Activated CD8-positive, alpha-beta memory T cell treated with anti-CD3 and anti-CD28 coated beads for 24 hours (primary cell): ENCODE measurements around the gene LETM1.

Experiments used
- DNase-seq: peaks from one replicate; pipeline ENCODE4 v3.0.0-alpha.2; 2020

Gene LETM1

DNA sequence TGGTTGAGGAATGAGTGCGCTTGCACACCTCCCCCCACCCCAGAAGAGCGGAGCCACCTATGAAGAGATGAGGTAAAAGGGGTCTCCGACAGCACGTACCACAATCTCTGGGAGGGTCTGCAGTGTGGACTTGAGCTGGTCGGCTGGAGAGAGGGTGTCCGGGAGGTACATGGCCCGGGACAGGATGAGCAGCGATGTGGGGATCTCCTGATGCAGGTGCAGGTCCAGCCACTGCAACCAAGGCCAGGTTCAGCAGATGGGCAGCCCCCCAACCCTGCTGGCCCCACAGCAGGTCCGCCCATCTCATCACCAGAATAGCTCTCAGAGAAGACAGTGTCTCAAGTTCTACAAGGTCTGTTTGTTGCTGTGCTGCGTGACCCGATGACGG, 32.4 kb downstream of the LETM1 start:
- no peak for DNase-seq

DNA sequence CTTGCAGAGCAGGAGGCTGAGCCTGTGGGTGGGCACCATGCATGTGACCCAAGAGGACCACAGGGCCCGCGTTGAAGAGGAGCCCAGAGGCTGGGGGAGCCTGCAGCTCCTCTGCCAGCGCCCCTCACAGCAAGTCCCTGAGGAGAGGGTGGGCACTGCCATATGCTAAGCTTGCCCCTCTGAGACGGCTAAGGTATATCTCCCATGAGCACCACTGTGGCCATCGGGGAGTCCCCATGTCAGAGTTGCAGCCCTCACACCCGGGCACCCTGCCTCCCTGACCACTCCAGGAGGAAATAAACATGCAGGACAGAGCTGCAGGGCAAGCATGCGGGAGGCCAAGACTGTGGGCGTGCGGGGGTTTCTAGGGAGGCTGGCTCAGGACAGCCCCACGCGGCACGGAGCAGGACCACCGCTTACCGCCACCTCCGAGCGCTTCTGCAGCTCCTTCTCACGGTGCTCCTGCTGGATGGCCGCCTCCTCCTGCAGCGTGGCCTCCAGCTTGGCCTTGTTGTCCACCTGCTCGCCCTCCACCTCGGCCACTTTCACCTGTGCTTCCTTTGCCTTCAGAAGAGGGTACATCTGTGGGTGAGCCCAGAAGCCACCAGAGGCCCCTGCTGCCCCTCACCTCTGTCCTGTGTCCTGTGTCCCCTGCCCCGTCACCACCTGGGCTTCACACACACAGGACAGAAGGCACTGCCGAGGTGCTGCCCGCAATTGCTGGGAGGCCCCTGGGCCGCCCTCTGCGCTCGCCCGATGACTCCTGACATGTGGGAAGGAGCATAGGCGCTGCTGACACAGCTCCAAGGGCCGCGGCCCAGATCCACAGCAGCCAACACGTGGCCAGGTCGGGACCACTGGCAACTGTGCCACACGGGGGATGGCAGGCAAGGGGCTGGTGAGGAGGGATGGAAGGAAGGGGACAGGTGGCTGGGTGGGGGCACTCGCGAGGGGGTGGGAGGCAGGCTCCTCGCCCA, 33.1 kb downstream of the LETM1 start:
- DNase-seq, result no peak

DNA sequence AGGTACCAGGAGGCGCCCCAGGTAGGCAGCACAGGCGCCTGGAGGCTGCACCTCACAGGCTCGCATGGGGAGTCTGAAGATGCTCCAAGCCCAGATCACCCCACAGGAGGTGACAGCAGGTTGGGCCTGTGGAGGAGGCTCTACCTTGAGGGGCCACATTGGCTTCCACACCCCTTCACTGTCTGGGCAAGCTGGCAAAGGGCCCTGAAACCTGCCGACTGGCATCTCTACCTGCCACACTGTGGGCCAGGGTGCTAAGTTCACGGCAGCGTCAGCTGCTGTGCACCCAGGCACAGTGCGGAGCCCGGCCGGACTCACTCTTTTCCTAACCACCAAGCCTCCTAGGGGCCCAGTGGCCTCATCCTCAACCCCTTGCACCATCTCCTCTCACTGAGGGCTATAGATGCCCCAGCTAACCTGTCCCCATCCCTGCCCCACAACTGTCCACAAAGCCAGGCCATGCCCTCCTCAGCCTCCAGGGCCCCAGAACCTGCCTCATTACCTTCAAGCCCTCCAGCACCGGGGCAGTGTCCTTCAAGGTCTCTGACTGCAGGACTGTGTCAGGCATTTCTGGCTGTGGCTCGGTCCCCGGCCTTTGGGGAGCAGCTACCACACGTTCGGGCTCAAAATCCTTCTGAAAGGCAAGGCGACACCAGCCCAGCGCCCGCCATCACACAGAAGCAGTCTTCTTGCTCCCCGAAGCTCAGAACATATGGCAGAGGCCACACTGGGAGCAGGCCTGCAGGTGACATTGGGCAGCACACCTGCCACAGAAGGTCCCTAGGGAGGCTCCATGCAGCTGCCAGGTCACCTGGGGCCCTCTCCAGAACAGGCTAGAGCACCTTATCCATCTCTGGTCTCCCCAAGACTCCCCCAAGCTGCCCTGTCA, 34.0 kb downstream of the LETM1 start:
- no peak for DNase-seq

DNA sequence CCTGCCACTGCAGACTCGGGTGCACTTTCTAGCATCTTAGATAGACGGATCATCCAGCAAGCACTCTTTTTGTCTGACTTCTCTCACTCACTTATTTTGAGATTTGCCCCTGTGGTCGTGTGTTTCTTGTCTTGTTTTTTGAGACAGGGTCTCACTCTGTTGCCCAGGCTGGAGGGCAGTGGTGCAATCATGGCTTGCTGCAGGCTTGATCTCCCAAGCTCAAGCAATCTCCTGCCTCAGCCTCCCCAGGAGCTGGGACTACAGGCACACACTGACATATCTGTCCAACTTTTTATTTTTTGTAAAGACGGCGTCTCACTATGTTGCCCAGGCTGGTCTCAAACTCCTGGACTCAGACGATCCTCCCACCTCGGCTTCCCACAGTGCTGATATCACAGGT, 36.1 kb downstream of the LETM1 start:
- no peak for DNase-seq

DNA sequence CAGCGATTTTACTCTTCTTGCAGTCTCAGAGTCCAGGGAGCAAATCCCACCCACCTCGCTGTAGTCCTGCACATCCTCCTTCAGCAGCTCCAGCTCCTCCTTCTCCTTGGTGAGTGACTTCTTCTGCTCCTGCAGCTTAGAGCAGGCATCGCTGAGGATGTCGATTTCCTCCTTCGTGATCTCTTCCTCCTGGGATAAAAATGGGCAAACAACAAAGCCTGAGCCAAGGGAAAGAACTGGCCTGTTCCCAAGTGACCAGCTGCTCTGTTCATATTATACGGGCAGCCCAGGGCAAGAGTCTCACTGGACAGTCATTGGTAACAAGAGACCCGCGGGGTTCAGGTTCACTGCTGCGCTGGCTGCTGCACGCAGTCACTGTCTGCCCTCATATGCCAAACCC, 36.7 kb downstream of the LETM1 start:
- no peak for DNase-seq

DNA sequence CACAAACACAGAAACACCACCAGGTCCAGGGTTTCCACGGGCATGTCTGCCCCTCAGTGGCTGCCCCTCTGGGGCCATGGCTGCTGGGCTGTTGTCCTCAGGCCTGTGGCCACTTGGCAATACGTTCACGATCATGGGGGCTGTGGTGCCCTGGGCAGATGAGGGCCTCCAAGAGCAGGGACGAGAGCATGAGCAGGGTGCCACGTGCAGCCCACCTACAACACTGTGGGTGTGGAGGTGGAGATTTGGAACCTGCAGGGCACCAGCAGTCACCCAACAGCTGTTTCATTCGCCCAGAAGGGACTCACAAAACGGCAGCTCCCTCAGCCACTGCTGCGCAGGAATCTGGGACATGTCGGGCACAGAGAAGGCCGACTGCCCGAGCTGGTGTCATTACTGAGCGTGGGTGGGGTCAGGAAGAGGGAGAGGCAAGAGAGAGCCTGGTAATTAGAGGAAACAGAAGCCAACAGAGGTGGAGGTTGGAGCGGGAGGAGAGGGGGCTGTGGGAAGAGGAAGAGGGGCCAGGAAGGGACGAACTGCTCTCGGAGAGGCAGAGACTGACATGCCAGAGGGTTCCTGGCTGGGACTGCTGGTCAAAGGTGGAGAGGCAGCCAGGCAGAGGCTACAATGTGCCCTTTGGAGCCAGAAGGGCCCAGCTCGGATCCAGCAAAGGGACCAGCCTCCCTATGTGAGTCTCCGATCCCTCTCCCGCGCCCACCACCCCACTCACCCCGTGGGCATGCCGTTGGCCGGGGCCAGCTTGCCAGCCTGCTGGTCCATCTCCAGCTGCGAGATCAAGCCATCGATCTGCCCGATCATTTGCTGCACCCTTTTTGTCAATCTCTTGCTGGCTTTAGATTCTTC, 39.7 kb downstream of the LETM1 start:
- DNase-seq, result no peak

DNA sequence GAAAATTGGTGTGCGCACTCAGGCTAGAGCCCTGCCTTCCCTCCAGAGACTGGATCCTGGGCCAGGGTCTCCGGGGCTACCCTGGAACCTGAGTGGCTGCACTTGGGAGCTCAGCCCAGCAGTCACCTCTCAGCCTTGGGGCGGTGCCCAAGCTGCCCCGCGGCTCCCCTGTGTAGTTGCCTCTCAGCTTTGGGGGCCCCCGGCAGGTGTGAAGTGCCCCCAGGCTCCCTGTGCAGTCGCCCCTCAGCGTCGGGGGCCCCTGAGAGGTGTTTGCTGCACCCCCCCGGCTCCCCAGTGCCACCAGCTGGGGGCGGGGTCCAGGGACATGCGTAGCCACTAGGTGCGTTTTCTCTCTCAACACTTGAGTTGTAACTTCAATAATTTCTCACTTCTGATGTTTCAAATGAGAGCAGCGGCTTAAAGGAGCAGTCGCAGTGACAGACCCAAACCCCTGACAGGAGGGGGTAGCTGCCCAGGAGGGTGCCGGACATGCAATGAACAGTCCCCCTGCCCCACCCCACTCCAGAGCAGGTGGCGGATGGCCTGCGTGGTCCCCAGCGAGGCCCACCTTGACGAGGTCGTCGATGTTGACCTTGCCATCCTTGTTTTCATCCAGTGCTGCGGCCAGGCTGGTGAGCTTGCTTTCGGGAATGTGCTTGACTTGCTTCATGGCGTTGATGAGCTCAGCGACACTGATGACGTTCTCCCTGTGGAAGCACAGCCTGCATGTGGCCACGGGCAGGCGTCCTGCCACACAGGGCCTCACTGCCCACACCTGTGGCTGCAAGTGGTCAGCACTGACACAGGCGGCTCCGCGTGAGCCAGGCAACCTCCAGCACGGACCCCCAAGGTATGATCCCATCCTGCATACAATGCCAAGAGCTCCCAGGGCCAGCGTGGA, 40.6 kb downstream of the LETM1 start:
- no peak for DNase-seq

DNA sequence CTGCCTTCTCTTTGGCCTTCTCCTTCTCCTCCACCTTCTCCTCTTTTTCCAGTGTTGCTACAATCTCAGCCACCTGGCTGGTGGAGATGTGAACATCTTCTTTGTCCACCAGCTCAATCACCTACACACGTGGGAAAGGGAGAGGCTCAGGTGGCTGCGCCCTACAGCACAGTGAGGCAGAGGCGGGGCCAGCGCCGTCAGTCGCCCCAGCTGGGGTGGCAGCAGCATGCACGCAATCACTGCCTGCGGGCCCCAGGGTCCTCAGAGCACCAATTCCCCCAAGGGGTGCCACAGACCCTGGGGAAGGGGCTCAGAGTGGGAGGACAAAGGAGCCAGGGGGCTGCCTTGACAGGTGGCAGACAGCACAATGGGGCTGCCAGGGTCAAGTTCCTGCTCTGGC, 41.5 kb downstream of the LETM1 start:
- no peak for DNase-seq

DNA sequence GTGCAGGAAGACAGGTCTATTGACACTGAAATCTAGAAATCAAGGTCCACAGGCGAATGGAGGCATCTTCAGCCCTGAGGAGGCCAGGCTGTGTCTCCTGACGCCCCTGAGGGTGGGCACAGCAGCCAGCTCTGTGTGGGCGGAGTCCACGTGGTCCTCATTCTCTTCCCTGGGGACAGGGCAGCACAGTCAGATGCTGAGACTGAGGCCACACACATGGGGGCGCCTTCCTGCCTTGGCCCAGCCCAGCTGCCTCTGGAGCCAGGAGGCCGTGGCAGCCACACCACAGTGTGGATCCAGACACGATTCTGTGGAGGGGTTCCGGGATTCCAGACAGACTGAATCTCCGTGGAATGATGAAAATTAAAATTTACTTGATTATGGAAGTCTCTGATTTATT, 42.0 kb downstream of the LETM1 start:
- no peak for DNase-seq

DNA sequence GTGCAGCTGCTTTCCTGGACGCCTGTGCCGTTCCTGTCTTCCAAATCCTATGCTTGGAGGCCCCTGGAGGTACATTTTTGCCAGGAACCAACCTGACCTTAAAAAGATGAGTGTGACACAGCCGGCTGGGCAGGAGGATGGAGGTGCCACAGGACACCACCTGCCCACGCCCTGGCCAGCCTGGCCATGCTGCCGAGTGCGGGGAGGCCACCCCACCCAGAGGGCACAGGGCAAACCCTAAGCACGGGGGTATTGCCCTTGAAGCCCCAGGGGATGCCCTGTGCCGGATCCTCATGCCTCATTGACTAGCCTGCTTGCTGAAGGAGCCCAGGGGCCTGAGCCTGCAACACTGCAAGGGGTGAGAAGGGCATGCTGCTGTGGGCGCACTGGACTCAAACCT, 42.7 kb downstream of the LETM1 start:
- no peak for DNase-seq

DNA sequence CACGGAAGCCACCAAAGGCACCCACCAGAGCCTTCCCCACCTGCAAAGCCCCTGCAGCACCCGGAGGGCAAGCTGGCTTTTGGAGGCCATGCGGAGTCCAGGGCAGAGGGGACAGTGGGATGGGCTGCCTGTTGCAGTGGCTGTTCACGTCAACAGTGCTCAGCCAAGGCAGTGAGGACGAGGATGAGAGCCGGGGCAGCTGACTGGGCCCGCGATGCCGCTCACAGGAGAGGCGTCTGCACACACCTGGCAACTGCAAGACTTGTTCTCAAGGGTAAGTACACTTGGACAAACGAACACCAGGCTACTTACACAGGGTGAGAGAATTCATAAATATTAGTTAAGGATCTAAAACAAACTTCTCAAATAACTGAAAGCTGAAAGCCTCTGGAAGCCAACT, 43.2 kb downstream of the LETM1 start:
- no peak for DNase-seq

DNA sequence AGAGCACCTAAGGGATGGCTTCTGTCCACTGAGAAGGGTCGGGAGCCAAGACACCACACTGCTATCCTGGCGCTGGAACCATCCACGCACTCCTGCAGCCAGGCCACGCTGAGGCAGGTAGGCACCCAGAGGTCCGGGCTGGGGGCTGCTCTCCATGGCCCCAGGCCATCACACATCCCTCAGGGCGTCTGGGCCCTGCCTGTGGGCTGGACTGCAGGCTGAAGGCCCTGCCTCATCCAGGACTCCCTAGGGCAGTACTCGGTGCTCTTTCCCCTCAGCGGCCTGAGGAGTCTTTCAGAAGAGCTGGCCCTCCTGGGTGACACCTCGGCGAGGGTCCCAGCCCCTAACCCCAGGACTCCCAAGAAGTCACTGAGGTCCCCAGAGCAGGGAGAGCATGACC, 45.2 kb downstream of the LETM1 start:
- no peak for DNase-seq

DNA sequence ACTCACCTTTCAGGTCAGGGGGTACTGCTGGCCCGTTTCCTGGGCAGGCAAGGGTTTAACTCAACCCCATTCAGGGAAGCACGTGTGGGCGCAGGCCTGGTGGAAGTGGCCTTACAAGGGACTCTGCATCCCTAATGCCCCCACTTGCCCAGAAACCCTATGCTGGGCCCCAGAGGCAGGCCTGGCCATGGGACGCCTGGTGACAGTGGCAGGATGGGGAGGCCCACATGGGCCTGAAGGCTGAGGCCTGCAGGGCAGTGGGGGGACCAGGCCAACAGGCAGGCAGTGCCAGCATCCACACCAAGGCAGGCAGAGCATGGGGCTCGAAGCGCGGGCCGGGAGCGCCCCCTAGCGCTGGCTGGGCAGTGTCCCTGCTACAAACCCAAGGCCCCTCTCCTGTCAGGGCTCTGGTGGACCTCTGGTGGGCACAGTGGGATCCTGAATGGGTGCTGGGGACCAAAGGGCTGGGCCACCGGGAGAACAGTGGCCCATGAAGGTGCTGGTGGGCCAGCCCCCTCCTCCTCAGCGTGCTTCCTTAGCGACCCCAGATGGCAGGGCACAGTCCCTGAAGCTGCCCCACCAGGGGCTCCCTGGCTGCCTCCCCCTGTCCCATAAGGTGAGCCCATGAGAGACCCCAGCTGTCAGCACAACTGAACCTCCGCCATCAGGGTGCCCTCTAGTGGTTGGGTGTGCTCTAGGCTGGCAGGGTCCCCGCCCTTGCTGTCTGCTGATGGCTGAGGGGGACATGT, 46.0 kb downstream of the LETM1 start:
- peak; percentile 90 for DNase-seq

DNA sequence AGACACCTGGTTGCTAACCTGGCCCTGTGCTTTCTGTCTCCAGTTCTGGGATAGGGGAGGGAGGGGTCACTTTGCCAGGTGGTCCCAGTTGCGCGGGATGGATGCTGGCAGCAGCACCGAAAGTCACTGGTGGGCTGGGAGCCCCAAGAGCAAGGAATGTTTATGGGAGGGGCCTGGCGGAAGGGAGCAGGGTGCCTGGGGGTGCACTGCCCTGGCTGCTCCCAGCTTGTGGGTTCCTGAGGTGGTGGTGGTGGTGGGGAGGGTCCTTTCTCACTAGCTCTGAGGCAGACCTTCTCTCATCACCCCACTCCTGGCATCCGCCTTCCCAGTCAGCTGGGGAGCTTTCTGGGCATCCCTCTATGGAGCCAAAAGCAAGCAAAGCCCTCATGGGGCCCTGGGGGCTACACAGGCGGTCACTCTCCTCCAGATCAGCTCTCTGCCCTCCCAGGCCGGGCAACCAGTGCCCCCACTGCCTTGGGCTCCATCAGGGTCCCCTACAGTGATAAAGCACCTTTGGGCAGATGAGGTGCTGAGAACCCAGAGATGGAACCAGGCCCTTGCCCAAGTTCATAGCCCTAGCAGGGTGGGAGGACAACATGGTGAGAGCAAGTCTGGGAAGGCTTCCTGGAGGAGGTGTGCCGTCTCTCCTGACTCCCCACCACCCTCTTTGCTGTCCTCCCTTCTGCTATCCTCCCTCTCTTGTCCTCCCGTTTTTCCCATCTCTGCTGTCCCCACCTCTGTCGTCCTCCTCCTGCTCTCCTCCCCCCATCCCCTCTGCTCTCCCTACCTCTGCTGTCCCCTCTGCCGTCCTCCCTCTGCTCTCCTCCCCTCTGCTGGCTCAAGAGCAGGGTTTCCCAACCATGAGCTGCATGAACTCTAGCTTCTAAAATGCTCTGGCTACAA, 46.9 kb downstream of the LETM1 start:
- no peak for DNase-seq

DNA sequence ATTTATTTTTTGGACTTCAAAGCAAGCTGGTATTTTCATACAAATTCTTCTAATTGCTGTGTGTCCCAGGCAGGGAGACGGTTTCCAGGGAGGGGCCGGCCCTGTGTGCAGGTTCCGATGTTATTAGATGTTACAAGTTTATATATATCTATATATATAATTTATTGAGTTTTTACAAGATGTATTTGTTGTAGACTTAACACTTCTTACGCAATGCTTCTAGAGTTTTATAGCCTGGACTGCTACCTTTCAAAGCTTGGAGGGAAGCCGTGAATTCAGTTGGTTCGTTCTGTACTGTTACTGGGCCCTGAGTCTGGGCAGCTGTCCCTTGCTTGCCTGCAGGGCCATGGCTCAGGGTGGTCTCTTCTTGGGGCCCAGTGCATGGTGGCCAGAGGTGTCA, 47.6 kb downstream of the LETM1 start:
- DNase-seq, result no peak

DNA sequence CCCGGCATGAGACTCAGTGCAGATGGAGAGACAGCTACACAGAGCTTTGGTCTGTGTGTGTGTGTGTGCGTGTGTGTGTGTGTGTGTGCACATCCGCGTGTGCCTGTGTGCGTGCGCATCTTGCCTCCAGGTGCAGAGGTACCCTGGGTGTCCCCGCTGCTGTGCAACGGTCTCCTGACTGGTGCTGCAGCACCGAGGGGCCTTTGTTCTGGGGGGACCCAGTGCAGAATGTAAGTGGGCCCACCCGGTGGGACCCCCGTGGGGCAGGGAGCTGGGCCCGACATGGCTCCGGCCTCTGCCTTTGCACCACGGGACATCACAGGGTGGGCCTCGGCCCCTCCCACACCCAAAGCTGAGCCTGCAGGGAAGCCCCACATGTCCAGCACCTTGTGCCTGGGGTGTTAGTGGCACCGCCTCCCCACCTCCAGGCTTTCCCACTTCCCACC, 48.6 kb downstream of the LETM1 start:
- no peak for DNase-seq

DNA sequence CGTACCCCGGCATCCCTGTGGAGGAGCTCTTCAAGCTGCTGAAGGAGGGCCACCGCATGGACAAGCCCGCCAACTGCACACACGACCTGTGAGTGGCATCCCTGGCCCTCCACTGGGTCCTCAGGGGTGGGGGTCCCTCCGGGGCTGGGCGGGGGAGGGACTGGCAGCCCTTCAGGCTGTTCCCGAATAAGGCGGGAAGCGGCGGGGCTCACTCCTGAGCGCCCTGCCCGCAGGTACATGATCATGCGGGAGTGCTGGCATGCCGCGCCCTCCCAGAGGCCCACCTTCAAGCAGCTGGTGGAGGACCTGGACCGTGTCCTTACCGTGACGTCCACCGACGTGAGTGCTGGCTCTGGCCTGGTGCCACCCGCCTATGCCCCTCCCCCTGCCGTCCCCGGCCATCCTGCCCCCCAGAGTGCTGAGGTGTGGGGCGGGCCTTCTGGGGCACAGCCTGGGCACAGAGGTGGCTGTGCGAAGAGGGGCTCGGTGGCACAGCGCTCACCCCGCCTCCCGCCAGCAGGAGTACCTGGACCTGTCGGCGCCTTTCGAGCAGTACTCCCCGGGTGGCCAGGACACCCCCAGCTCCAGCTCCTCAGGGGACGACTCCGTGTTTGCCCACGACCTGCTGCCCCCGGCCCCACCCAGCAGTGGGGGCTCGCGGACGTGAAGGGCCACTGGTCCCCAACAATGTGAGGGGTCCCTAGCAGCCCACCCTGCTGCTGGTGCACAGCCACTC, 49.2 kb downstream of the LETM1 start:
- no peak for DNase-seq

DNA sequence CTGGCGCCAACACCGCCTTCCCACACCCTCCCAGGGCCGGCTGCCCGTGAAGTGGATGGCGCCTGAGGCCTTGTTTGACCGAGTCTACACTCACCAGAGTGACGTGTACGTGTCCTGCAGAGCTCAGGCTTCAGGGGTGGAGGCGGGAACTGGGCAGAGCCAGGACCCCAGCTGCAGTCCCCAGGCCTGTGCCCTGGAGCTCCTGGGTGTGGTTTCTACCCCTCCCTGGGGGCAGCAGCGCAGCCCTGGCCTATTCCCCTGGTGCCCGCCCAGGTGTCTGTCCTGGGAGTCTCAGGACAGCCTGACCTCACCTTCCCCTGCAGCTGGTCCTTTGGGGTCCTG, 49.8 kb downstream of the LETM1 start:
- DNase-seq, result no peak

DNA sequence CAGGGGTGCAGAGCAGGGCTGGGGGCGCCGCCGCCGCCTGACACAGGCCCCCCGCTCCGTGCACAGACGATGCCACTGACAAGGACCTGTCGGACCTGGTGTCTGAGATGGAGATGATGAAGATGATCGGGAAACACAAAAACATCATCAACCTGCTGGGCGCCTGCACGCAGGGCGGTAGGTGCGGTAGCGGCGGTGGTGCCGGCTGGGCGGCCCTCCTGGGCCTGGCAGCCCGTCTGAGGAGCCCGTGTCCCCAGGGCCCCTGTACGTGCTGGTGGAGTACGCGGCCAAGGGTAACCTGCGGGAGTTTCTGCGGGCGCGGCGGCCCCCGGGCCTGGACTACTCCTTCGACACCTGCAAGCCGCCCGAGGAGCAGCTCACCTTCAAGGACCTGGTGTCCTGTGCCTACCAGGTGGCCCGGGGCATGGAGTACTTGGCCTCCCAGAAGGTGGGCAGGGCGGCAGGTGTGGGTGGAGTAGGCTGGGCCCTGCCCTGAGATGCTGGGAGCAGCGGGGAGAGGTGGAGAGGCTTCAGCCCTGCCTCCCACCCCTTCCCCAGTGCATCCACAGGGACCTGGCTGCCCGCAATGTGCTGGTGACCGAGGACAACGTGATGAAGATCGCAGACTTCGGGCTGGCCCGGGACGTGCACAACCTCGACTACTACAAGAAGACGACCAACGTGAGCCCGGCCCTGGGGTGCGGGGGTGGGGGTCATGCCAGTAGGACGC, 50.3 kb downstream of the LETM1 start:
- no peak for DNase-seq
